Superior temporal gyrus (tissue), 1 donor: ENCODE measurements around the gene DRAP1.
"Not testable (repeated sequence)": the region's sequence is repeated elsewhere in the genome, so short reads cannot be mapped to it uniquely, and the experiment has no call there.

ENCODE experiments used
- DNase-seq: peaks from one replicate; pipeline ENCODE4 v3.0.0-alpha.2; 2016; ENCODE audit errors: extremely low spot score

DRAP1 gene

DNA sequence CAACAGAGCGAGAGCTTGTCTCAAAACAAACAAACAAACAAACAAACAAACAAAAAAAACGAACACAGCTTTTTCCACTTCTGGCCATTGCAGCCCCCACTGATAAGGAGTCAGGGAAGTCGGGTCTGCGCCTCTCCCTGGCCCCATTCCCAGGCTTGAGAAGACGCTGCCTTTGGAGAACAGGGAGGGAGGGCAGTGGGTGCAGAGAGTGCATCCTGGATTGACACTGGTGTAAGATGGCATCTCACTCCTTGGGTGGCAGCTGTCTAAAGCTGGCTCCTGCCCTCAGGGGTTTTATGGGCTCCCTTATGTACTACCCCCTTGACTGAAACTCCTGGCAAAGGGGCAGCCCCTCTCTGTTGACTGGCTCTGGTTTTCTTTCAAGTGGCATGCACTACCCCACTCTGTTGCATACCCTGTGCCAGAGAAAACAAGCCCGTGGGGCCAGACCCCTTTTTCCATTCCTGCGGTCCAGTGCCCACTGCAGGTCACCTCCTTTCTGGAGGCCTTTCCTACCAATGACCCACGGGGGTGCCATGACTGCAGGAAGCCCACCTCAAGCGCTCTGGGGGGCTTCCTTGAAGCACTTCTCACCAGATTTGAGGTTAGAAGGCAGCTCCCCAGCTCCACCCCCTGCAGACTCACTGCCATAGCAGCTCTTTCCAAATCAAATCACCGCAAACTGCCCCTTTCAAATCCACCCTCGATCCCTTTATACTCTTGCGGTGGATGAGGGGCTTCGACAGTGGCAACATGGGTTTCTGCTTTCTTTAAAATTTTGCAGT, 12.7 kb downstream of the DRAP1 start:
- DNase-seq: no peak

GRCh38 chr11:65932558-65932919, 13.3 kb downstream of the DRAP1 start:
- no peak for DNase-seq

GRCh38 chr11:65934014-65934413, 14.8 kb downstream of the DRAP1 start:
- peak; percentile 13 for DNase-seq

GRCh38 chr11:65937766-65938165, 18.5 kb downstream of the DRAP1 start:
- no peak for DNase-seq

DNA sequence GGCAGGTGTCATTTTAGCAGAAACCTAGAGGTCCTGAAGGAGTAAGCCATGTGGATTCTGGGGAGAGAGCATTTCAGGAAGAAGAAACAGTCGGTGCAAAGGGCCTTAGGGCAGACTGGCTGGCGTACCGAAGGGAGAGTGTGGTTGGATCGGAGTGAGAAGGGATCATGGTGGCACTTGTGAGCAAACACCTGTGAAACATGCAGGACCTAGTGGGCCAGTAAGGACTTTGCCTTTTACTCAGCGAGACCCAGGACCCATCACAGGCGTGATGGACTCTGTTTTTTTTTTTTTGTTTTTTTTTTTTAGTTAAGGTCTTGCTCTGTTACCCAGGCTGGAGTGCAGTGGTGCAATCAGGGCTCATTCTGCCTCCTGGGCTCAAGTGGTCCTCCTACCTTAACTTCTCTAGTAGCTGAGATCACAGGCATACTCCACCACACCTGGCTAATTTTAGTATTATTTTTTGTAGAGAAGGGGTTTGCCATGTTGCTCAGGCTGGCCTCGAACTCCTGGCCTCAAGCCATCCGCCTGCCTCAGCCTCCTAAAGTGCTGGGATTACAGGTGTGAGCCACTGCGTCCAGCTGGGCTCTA, 22.6 kb downstream of the DRAP1 start:
- DNase-seq: no peak

GRCh38 chr11:65942531-65942930, 23.3 kb downstream of the DRAP1 start:
- no peak for DNase-seq

- no peak for DNase-seq
Measured at GRCh38 chr11:65944191-65944590, 25.0 kb downstream of the DRAP1 start.

DNA sequence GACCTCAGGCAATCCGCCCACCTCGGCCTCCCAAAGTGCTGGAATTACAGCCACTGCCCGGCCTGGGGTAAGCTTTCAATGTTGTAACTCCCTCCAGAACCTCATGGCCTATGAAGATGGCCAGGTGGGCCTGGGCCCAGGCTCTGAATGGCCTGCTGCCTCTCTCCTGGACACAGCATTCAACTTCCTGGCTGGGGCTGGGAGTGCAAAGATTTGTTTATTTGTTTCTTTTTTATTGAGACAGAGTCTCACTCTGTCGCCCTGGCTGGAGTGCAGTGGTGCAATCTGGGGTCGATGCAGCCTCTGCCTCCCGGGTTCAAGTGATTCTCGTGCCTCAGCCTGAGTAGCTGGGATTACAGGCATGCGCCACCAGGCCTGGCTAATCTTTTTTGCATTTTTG, 25.5 kb downstream of the DRAP1 start:
- DNase-seq: no peak

- no peak for DNase-seq
Measured at GRCh38 chr11:65945430-65945911, 26.2 kb downstream of the DRAP1 start, which contains the start of gene TSGA10IP. TSGA10IP (plus strand) TSS chr11:65945480; CDS start chr11:65945676, 196 bp downstream.

GRCh38 chr11:65945941-65946558, 26.8 kb downstream of the DRAP1 start:
- DNase-seq: no peak

DNA sequence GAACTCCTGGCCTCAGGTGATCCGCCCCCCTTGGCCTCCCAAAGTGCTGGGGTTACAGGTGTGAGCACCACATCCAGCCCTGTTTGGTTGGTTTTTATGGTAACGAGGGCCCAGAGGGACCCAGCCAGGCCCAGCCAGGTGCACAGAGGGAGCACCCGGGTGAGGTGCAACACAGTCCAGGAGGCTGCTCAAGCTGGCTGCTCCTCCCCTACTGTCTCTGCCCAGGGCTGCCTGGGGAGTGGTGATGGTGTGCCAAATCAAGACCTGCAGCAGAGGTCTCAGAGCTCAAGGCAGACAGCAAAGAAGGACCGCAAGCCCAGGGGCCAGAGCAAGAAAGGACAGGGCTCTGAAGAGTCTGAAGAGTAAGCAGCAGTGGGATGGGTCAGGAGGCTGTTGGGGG, 27.4 kb downstream of the DRAP1 start:
- no peak for DNase-seq

GRCh38 chr11:65947133-65947532, 27.9 kb downstream of the DRAP1 start:
- DNase-seq: no peak

DNA sequence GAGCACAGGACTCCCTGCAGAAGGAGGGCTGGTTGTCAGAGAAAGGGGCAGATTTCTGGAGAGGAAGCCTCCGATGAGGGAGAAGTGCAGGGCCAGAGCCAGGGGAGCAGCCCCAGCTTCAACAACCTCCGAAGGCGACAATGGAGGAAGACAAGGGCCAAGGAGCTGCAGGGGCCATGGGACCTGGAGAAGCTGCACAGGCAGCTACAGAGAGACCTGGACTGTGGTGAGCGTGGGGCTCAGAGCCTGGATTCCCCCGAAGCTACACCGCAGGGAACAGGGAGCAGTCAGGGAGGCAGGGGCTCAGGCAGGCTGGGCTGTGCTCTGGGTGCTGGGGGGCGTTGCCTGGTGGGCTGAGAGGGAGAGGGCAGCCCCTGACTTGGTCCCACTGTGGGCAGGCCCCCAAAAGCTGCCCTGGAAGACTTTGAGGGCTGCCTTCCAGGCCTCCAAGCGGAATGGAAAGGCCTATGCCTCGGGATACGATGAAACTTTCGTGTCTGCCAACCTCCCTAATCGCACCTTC, 28.4 kb downstream of the DRAP1 start:
- DNase-seq: no peak

- DNase-seq: not testable (repeated sequence)
Measured at GRCh38 chr11:65950711-65951110, 31.5 kb downstream of the DRAP1 start.

- not testable (repeated sequence) for DNase-seq
Measured at GRCh38 chr11:65951641-65952040, 32.4 kb downstream of the DRAP1 start.

GRCh38 chr11:65952052-65952521, 32.9 kb downstream of the DRAP1 start:
- no peak for DNase-seq

DNA sequence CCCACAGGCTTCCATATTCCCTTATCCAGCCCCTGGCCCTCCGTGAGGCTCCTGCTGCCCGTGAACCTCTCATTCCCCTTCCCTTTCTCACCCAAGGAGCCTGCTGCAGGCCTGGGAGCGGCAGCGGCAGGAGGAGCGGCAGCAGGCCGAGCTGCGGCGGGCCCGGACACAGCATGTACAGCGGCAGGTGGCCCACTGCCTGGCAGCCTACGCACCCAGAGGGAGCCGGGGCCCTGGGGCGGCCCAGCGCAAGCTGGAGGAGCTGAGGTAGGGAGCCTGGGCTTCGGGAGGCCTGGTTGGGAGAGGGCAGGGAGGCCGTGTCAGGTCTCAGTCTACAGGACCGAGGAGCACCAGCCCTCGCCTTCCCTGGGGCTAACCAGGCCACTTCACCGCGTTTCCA, 34.2 kb downstream of the DRAP1 start:
- DNase-seq: no peak

DNA sequence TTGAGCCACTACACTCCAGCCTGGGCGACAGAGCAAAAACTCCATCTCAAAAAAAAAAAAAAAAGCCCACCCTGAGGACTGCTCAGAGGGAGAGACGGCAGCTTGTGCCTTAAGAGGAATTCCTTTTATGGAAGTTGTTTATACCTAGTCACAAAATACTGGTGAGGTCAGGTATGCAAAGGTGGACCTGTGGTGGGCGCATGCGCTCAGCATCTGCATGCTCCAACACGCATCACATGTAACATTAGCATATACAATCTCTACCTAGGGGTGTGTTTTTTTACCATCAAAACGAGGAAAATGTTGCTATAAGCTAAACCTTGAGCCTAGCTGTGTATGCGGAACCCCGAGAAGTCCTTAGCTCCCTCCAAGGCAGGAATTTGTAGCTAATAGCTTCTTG, 35.5 kb downstream of the DRAP1 start:
- no peak for DNase-seq

DNA sequence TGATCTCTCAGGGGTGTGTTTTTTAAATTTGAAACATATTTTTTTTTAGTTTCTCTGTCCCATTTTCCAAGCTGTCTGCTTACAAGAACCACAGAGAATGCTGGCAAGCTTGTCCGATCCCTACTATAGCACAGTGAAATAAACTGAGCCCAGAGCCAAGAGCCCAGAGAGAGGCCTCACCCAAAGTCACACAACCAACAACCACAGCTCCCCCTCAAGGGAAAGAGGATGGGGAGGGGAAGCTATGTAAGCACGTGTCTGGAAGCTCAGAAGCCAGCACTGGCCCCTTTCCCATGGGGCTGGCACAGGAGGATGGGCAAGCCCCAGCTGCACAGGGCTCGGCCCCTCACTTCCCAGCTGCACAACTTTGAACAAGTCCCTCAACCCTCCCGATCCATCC, 39.1 kb downstream of the DRAP1 start:
- DNase-seq: no peak

DNA sequence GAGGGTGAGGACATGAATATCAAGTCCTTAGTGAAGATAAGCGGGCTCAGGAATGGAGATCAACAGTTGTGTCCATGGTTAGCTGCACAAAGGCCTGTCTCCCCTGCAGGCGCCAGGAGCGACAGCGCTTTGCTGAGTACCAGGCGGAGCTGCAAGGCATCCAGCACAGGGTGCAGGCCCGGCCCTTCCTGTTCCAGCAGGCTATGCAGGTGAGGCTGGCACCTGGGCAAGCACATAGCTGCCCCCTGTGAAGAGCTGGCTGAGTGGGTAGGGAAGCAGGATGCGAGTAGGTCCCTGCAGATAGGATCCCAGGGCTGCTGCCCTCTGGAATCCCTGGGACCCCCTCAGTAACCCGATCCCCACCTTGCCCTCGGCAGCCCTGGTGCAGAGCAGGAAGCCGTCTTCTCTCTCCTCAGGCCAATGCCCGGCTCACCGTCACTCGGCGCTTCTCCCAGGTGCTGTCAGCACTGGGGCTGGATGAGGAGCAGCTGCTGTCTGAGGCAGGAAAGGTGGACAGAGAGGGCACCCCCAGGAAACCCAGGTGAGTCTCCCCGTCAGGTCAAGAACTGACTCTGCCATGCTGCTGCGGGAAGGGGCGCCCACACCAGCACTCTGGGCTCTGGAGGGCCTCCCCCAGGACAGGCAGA, 39.7 kb downstream of the DRAP1 start:
- DNase-seq: no peak

DNA sequence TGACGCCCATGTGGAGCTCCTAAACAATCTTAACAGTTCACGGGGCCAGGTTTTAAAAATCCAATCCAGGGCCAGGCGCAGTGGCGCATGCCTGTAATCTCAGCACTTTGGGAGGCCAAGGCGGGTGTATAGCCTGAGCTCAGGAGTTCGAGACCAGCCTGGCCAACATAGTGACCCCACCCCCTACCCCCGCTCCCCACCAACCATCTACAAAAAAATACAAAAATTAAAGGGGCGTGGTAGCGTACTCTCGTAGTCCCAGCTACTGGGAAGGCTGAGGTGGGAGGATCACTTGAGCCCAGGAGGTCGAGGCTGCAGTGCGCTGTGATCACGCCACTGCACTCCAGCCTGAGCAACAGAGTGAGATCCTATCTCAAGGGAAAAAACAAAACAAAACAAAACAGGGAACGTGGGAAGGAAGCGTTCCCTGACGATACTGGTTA, 41.6 kb downstream of the DRAP1 start:
- DNase-seq: no peak
